K562 (cell line): Measurements from ENCODE around the gene PRCP. TPM values are rescaled to one million over a fixed set of nuclear protein-coding genes. Genes with fewer than 3 reads are reported as not detected.
A peak's percentile ranks its signal among the peaks of the same experiment; 100 is the strongest.

Experiments used
- CHD1 ChIP-seq: fragments of 200-600 bp; sonication (generic); IDR thresholded peaks from one replicate; pipeline ENCODE4 v1.6.1; 2012; ENCODE audit warnings: mild to moderate bottlenecking, moderate library complexity, low read length, inconsistent platforms
- EHMT2 ChIP-seq: fragments of 450-650 bp; IDR thresholded peaks from 2 replicates; pipeline ENCODE4 v1.6.1; 2018; ENCODE audit warnings: antibody characterized with exemption
- FOXJ2 ChIP-seq: fragments of 200-800 bp; sonication (Bioruptor generic); IDR thresholded peaks from 2 replicates; pipeline ENCODE4 v1.6.1; 2016; ENCODE audit warnings: missing genetic modification characterization, missing compliant biosample characterization
- KDM1A ChIP-seq, 2 experiments: fragments of 450-650 bp; IDR thresholded peaks; 2 replicates each; pipeline ENCODE4 v1.6.1; 2016; ENCODE audit warnings: mild to moderate bottlenecking in 2 of 2
- NFIC ChIP-seq: fragments of 450-650 bp; IDR thresholded peaks from 2 replicates; pipeline ENCODE4 v1.6.1; 2017; ENCODE audit warnings: mild to moderate bottlenecking, inconsistent platforms
- POLR2AphosphoS2 ChIP-seq: IDR thresholded peaks from 2 replicates; pipeline ENCODE4 v1.6.1; 2012; ENCODE audit warnings: low read length, improper control_type of control experiment
- POLR3A ChIP-seq: IDR thresholded peaks from 2 replicates; pipeline ENCODE4 v1.6.1; 2011; ENCODE audit warnings: borderline replicate concordance, mild to moderate bottlenecking, moderate library complexity; ENCODE audit not compliant: insufficient read length, insufficient read depth; ENCODE audit errors: extremely low read depth
- TCF3 ChIP-seq: sonication (generic); formaldehyde crosslinking; IDR thresholded peaks from 2 replicates; pipeline ENCODE4 v1.4.0; 2020; ENCODE audit warnings: mild to moderate bottlenecking, missing genetic modification reagents
- ZBTB17 ChIP-seq: fragments of 450-650 bp; formaldehyde crosslinking; IDR thresholded peaks from 2 replicates; pipeline ENCODE4 v1.4.0; 2020; ENCODE audit warnings: mild to moderate bottlenecking
- ZNF140 ChIP-seq: fragments of 250-450 bp; sonication (Bioruptor Pico); IDR thresholded peaks from 2 replicates; pipeline ENCODE4 v1.8.0; 2021; ENCODE audit warnings: moderate library complexity, mild to moderate bottlenecking, inconsistent platforms
- ZNF324 ChIP-seq: fragments of 250-450 bp; sonication (Bioruptor Pico); IDR thresholded peaks from 2 replicates; pipeline ENCODE4 v1.4.0; 2020; ENCODE audit warnings: mild to moderate bottlenecking
- polyA plus RNA-seq, 8 experiments: library from polyadenylated mRNA; depleted of rRNA in 4 of 8; stranded (reverse) in 5 of 8; unstranded in 3 of 8; fragments of >200 nt; fragmentation: Nextera tagmentation in 2 of 8; fragmentation: Illumina TruSeq in 1 of 8; extraction: Ambion mirVana in 2 of 8; extraction: Trizol in 1 of 8; gene quantifications; 2 replicates each; pipeline versions ENCODE4 v1.2.1 to v1.2.3, GENCODE V29; 2011 to 2014; ENCODE audit warnings: inconsistent platforms in 1 of 8, missing spikeins in 1 of 8
- total RNA-seq, 7 experiments: library from RNA; depleted of rRNA in 6 of 7; stranded (reverse); fragments of >200 nt in 6 of 7; fragmentation: Illumina TruSeq in 2 of 7; extraction: Trizol in 2 of 7; gene quantifications; 2 replicates each; pipeline versions ENCODE4 v1.2.1 to v1.2.3, GENCODE V29; 2011 to 2021; ENCODE audit warnings: low replicate concordance in 1 of 7
- TF ChIP-seq, protein P1 (sequence below): sonication (generic); formaldehyde crosslinking; IDR thresholded peaks from 2 replicates; pipeline ENCODE4 v1.8.0; 2022; ENCODE audit warnings: mild to moderate bottlenecking, missing genetic modification reagents, borderline replicate concordance
- TF ChIP-seq, protein P2 (sequence below): fragments of 250-450 bp; sonication (Bioruptor Pico); IDR thresholded peaks from 2 replicates; pipeline ENCODE4 v1.8.0; 2021; ENCODE audit warnings: moderate library complexity, mild to moderate bottlenecking, inconsistent platforms
- TF ChIP-seq, protein P3 (sequence below): fragments of 450-650 bp; formaldehyde crosslinking; IDR thresholded peaks from 2 replicates; pipeline ENCODE4 v1.4.0; 2022; ENCODE audit warnings: missing genetic modification characterization
- TF ChIP-seq, protein P4 (sequence below): fragments of 250-450 bp; sonication (Bioruptor Pico); IDR thresholded peaks from 2 replicates; pipeline ENCODE4 v1.5.0; 2022; ENCODE audit warnings: mild to moderate bottlenecking
- TF ChIP-seq, protein P5 (sequence below): IDR thresholded peaks from 2 replicates; pipeline ENCODE4 v1.6.1; 2011; ENCODE audit not compliant: insufficient read length; ENCODE audit errors: extremely low read depth
- TF ChIP-seq, protein P6 (sequence below): sonication (generic); formaldehyde crosslinking; IDR thresholded peaks from 2 replicates; pipeline ENCODE4 v1.8.1; 2022; ENCODE audit warnings: missing genetic modification reagents
- TF ChIP-seq, protein P7 (sequence below): sonication (generic); formaldehyde crosslinking; IDR thresholded peaks from 2 replicates; pipeline ENCODE4 v1.8.0; 2023; ENCODE audit warnings: mild to moderate bottlenecking, missing genetic modification reagents

The PRCP gene
- total and polyA plus RNA-seq, 9 of the 15 experiments (the other 6 are each of a cell fraction or from before 2014, with no cell fraction given), result 9.5 to 43.1 (median 23.2) TPM

DNA sequence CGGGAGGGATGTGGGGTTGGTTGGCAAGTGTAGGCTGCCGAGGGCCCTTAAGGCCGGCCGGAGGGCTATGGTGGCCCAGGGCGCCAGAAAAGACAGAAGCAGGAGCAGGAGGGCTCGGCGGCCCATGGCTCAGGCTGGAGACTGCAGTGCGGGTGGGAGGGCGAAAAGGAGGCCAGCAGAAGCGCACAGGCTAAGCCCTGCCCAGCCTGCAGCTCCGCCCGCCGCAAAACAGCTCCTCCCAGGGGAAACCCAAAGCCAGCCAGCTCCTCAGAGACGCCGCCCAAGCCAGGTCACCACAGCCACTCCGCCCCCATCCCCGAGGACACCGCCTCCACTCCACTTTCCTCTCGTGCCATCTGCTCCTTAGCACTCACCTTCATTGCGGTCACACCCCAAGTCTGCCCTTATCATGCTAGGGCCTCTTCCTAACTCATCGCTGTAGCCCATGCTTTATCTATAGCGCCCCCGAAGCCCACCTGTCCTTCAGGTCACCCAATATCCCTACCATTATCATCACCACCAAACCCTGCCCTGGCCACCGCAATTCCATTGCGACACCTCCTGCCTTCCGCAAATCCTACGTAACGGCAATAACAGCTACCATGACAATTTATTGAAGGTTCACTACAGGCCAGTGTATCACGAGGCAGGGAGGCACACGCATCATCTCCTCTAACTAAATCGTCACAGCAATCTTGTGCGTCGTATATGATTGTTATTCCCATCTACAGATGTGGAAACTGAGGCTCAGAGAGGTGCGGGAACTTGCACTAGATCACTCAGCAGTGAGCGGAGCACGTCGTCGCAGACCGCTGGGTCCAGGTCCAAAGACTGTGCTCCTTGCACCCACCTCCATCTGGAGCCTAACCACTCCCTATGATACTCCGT lies at the start of gene PRCP (continued):
- TF ChIP-seq, protein P1, sequence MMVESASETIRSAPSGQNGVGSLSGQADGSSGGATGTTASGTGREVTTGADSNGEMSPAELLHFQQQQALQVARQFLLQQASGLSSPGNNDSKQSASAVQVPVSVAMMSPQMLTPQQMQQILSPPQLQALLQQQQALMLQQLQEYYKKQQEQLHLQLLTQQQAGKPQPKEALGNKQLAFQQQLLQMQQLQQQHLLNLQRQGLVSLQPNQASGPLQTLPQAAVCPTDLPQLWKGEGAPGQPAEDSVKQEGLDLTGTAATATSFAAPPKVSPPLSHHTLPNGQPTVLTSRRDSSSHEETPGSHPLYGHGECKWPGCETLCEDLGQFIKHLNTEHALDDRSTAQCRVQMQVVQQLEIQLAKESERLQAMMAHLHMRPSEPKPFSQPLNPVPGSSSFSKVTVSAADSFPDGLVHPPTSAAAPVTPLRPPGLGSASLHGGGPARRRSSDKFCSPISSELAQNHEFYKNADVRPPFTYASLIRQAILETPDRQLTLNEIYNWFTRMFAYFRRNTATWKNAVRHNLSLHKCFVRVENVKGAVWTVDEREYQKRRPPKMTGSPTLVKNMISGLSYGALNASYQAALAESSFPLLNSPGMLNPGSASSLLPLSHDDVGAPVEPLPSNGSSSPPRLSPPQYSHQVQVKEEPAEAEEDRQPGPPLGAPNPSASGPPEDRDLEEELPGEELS (CRISPR knock-in tag), result no peak
- TF ChIP-seq EHMT2 (peak; percentile 57; the same call in 1 of the 2 replicates), POLR2AphosphoS2 (no peak), ZNF140 (CRISPR knock-in tag) (no peak), TCF3 (CRISPR knock-in tag) (peak; percentile 41; the same call in 1 of the 2 replicates), POLR3A (no peak), ZBTB17 (no peak), FOXJ2 (tag) (peak; percentile 59), CHD1 (peak; percentile 36), NFIC (peak; percentile 31; the same call in 1 of the 2 replicates), ZNF324 (CRISPR knock-in tag) (no peak), KDM1A (IDR thresholded peaks at IDR 0.05) (peak; percentile 66 to 81)
- TF ChIP-seq, protein P2, sequence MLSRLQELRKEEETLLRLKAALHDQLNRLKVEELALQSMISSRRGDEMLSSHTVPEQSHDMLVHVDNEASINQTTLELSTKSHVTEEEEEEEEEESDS (CRISPR knock-in tag), result no peak
- TF ChIP-seq, protein P3, sequence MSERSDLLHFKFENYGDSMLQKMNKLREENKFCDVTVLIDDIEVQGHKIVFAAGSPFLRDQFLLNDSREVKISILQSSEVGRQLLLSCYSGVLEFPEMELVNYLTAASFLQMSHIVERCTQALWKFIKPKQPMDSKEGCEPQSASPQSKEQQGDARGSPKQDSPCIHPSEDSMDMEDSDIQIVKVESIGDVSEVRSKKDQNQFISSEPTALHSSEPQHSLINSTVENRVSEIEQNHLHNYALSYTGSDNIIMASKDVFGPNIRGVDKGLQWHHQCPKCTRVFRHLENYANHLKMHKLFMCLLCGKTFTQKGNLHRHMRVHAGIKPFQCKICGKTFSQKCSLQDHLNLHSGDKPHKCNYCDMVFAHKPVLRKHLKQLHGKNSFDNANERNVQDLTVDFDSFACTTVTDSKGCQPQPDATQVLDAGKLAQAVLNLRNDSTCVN (CRISPR knock-in tag), result peak; percentile 86
- TF ChIP-seq, protein P4, sequence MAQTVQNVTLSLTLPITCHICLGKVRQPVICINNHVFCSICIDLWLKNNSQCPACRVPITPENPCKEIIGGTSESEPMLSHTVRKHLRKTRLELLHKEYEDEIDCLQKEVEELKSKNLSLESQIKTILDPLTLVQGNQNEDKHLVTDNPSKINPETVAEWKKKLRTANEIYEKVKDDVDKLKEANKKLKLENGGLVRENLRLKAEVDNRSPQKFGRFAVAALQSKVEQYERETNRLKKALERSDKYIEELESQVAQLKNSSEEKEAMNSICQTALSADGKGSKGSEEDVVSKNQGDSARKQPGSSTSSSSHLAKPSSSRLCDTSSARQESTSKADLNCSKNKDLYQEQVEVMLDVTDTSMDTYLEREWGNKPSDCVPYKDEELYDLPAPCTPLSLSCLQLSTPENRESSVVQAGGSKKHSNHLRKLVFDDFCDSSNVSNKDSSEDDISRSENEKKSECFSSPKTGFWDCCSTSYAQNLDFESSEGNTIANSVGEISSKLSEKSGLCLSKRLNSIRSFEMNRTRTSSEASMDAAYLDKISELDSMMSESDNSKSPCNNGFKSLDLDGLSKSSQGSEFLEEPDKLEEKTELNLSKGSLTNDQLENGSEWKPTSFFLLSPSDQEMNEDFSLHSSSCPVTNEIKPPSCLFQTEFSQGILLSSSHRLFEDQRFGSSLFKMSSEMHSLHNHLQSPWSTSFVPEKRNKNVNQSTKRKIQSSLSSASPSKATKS (CRISPR knock-in tag), result no peak
- TF ChIP-seq, protein P5, sequence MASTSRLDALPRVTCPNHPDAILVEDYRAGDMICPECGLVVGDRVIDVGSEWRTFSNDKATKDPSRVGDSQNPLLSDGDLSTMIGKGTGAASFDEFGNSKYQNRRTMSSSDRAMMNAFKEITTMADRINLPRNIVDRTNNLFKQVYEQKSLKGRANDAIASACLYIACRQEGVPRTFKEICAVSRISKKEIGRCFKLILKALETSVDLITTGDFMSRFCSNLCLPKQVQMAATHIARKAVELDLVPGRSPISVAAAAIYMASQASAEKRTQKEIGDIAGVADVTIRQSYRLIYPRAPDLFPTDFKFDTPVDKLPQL, result no peak
- TF ChIP-seq, protein P6, sequence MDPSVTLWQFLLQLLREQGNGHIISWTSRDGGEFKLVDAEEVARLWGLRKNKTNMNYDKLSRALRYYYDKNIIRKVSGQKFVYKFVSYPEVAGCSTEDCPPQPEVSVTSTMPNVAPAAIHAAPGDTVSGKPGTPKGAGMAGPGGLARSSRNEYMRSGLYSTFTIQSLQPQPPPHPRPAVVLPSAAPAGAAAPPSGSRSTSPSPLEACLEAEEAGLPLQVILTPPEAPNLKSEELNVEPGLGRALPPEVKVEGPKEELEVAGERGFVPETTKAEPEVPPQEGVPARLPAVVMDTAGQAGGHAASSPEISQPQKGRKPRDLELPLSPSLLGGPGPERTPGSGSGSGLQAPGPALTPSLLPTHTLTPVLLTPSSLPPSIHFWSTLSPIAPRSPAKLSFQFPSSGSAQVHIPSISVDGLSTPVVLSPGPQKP (CRISPR knock-in tag), result no peak
- TF ChIP-seq, protein P7, sequence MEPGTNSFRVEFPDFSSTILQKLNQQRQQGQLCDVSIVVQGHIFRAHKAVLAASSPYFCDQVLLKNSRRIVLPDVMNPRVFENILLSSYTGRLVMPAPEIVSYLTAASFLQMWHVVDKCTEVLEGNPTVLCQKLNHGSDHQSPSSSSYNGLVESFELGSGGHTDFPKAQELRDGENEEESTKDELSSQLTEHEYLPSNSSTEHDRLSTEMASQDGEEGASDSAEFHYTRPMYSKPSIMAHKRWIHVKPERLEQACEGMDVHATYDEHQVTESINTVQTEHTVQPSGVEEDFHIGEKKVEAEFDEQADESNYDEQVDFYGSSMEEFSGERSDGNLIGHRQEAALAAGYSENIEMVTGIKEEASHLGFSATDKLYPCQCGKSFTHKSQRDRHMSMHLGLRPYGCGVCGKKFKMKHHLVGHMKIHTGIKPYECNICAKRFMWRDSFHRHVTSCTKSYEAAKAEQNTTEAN (CRISPR knock-in tag), result no peak
